Mesodermal cell (in vitro differentiated cells): ENCODE measurements around the gene EPHB1.
"Not testable (repeated sequence)": the region's sequence is repeated elsewhere in the genome, so short reads cannot be mapped to it uniquely, and the experiment has no call there.

Experiments
- H3K27ac ChIP-seq: 2 replicates; pipeline ENCODE4 v1.7.0; 2013; ENCODE audit warnings: mild to moderate bottlenecking, low read depth, low read length, moderate library complexity; ENCODE audit not compliant: severe bottlenecking
- H3K36me3 ChIP-seq: 2 replicates; pipeline ENCODE4 v1.7.1; 2013; ENCODE audit warnings: mild to moderate bottlenecking, low read length, moderate library complexity; ENCODE audit not compliant: control insufficient read depth, insufficient read depth
- H3K4me1 ChIP-seq: one replicate; pipeline ENCODE4 v1.7.1; 2013; ENCODE audit warnings: mild to moderate bottlenecking, low read length; ENCODE audit not compliant: insufficient read depth, control insufficient read depth, poor library complexity, severe bottlenecking
- H3K4me3 ChIP-seq: 2 replicates; pipeline ENCODE4 v1.7.0; 2013; ENCODE audit warnings: low read length, control low read depth, mild to moderate bottlenecking; ENCODE audit not compliant: insufficient read depth, poor library complexity, severe bottlenecking; ENCODE audit errors: extremely low read depth
- H3K9me3 ChIP-seq: 2 replicates; pipeline ENCODE4 v1.7.1; 2013; ENCODE audit warnings: mild to moderate bottlenecking, low read length, moderate library complexity; ENCODE audit not compliant: control insufficient read depth
- WGBS, 2 experiments: methylation state at CpG; one replicate each; pipeline ENCODE4 v1.1.5; 2013; ENCODE audit warnings: missing lambda C conversion rate in 2 of 2; ENCODE audit not compliant: insufficient coverage in 2 of 2; 5-methylcytosine and 5-hydroxymethylcytosine counted together

Gene EPHB1

DNA sequence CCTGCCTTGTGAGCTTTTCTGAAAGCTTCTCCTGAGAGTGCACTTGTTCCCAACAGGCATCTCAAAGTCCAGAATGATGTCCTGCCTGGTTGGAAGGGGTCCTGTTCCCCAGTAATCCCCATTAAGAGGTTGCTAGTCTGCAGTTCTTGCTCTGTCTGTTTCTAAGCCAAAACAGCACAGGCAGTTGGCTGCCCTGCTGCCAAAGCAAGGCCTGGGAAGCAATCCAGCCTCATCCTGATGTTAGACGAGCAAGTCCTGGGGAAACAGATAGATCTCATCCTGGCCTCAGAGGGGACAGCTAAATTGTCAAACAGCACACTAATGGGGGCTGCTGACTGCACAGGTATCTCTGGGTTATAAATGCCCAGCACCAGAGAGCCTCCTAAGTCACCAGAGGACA lies 198.0 kb downstream of the EPHB1 start:
- Histone ChIP-seq H3K4me1 (no peaks in the 10 kb centered on the region), H3K27ac (no peak overlapping the region), H3K9me3 (no peaks in the 10 kb centered on the region), H3K36me3 (no peaks in the 10 kb centered on the region), H3K4me3 (no peak overlapping the region)
- 57 to 80% methylated on average over 1 of the region's 1 CpG for WGBS, 2 experiments

DNA sequence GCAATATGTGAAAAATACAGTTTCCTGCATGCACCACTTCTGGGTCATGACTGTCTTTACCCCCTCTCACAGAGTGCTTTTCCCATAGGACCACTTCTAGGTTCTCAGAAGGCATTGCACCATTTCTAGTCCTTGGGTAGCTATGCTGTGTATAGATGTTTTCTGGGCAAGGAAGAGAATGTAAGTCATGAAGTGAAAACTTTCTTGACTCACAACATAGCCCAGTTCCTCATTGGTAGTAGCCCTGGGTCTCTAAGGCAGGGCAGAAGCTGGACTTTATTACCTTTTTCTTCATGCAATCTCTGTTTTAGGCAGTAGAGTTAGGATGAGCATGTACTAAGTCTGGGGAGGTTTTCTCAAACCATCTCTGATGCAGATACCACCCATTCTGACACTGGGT lies 203.1 kb downstream of the EPHB1 start:
- H3K27ac ChIP-seq, result no peak overlapping the region
- H3K4me1 ChIP-seq, result no peaks in the 10 kb centered on the region
- no peak overlapping the region for H3K4me3 ChIP-seq
- no peaks in the 10 kb centered on the region for H3K9me3 ChIP-seq
- no peaks in the 10 kb centered on the region for H3K36me3 ChIP-seq

DNA sequence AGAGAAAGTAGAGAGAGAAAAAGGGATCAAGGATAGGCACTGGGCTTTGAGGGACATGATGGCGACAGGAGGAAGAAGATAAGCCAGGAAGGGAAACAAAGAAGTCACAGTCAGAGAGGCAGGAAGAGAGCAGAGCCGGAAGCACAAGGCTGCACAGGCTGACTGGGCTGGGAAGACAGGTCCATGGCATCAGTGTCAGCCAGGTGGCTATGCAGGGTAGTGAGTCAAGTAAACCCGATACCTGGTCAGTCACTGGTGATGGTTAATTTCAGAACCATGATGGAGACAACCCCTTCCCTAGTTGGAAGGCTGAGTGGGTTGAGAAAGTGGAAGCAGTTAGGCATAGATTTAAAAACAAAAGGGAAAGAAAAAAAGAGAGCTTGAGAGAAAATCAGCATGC lies 203.8 kb downstream of the EPHB1 start:
- H3K27ac ChIP-seq, result no peak overlapping the region
- no peaks in the 10 kb centered on the region for H3K4me1 ChIP-seq
- no peaks in the 10 kb centered on the region for H3K9me3 ChIP-seq
- 77 to 85% methylated on average over 3 of the region's 3 CpGs for WGBS, 2 experiments
- H3K36me3 ChIP-seq, result no peaks in the 10 kb centered on the region
- no peak overlapping the region for H3K4me3 ChIP-seq

DNA sequence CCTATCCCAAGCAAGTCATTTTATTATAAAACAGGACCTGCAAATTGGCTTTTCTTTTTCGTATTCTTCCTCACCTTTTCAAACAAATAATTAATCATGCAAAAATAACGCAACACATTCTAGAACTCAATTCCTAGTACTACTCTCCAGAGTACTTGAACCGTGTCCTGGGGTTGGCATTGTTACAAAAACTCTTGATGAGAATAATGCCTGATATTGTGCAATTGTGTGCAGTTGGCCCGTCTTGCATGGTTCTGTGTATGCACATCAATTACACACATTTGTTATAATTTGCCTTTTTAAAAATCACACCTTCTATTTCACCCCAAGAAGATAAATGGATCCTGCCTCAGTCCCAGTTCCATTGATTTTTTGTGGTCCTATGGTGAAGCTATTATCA lies 205.4 kb downstream of the EPHB1 start:
- no peaks in the 10 kb centered on the region for H3K4me1 ChIP-seq
- H3K4me3 ChIP-seq, result no peak overlapping the region
- H3K27ac ChIP-seq, result no peak overlapping the region
- 88 to 100% methylated on average over 1 to 3 of the region's 4 CpGs for WGBS, 2 experiments
- no peaks in the 10 kb centered on the region for H3K36me3 ChIP-seq
- no peaks in the 10 kb centered on the region for H3K9me3 ChIP-seq

DNA sequence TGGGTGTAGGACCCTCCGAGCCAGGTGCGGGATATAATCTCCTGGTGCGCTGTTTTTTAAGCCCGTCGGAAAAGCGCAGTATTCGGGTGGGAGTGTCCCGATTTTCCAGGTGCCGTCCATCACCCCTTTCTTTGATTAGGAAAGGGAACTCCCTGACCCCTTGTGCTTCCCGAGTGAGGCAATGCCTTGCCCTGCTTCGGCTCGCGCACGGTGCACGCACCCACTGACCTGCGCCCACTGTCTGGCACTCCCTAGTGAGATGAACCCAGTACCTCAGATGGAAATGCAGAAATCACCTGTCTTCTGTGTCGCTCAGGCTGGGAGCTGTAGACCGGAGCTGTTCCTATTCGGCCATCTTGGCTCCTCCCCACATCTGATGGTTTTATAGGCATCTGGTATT lies 210.6 kb downstream of the EPHB1 start:
- not testable (repeated sequence) for H3K4me1 ChIP-seq, H3K36me3 ChIP-seq, H3K4me3 ChIP-seq, H3K27ac ChIP-seq, H3K9me3 ChIP-seq
- 95 to 97% methylated on average over 6 of the region's 19 CpGs for WGBS, 2 experiments

DNA sequence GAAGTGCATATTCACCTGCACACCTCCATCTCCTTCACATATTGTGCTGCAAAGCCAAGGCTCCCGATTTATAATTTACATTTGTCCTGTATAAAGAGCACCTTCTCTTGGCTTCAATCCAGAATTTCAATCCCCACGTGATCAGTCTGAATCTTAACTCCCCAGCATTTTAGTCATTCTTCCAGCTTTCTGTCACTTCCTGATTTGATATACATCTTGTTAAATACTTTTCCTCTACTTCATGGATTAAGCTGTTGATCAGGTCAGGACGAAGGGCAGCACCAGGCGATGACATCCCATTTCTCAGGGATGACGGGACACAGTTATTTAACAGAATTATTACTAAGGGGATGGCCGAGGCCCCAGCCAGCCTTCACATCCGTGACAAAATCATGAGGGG lies 212.5 kb downstream of the EPHB1 start:
- Histone ChIP-seq H3K9me3 (no peaks in the 10 kb centered on the region), H3K4me3 (no peak overlapping the region), H3K27ac (no peak overlapping the region), H3K4me1 (no peaks in the 10 kb centered on the region), H3K36me3 (no peaks in the 10 kb centered on the region)
- 82 to 90% methylated on average over 5 to 7 of the region's 7 CpGs for WGBS, 2 experiments

DNA sequence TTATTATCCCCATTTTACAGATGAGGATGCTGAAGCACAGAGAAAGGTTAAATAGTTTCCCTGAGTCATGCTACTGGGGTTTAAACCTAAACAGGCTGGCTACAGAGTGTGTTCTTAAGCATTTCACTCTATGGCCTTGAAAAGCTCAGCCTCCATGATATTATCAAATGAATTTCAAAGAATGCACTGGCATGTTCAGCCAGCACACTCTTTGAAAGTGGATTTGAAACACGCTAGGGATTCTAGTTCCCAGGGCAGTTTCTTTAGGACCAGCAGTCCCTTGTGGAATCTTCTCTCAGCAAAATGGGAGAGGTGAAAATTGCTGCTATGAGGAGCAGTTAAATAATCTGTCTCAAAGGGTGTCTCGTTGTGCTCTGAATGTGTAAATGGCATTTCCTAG lies 213.3 kb downstream of the EPHB1 start:
- H3K4me3 ChIP-seq, result no peak overlapping the region
- WGBS, 2 experiments, result 88 to 90% methylated on average over 2 of the region's 2 CpGs
- H3K36me3 ChIP-seq, result no peaks in the 10 kb centered on the region
- H3K27ac ChIP-seq, result no peak overlapping the region
- H3K9me3 ChIP-seq, result no peaks in the 10 kb centered on the region
- H3K4me1 ChIP-seq, result no peaks in the 10 kb centered on the region

DNA sequence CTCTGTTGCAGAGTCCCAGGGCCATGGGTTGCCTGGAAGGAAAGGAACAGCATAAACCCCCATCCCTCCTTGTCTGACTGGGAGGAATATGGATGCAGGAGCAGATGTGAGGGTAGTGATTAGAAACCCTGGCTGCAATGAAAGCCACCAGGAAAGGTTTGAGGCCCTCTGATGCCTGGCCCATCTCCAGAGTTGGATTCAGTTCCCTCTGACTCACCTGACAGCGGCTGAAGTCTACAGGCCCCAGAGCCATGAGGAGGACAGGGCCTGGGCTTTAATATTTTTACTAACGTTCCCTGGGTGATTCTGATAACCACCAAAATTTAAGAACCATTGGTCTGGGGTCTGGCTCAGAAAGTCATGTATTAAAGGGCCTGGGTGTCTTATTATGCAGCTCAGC lies 214.0 kb downstream of the EPHB1 start:
- Histone ChIP-seq H3K4me3 (no peak overlapping the region), H3K4me1 (no peaks in the 10 kb centered on the region), H3K36me3 (no peaks in the 10 kb centered on the region), H3K27ac (no peak overlapping the region), H3K9me3 (no peaks in the 10 kb centered on the region)
- WGBS, 2 experiments, result 90 to 100% methylated on average over 2 of the region's 2 CpGs

DNA sequence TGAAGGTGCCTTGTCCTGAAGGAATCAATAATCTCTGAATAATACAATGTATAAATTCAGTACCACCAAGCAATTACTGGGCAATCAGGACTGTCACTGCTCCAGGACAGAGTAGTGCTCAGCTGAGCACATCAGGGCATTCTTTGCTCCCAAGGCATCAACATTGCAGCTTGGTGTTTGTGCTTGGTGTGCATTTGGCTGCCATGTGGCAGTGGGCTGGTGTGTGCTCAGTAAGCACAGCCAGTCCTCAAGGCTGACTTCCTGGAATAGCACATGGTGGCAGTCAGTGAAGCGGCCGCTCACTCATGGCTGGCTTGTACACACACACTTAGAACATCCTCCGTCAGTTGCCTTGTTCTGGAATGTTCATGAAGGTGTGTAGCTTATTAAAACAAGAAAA lies 217.0 kb downstream of the EPHB1 start:
- Histone ChIP-seq H3K4me1 (no peaks in the 10 kb centered on the region), H3K36me3 (no peaks in the 10 kb centered on the region), H3K9me3 (no peaks in the 10 kb centered on the region), H3K4me3 (no peak overlapping the region), H3K27ac (no peak overlapping the region)
- WGBS, 2 experiments, result no CpG with 5 or more reads among the region's 3 CpGs

DNA sequence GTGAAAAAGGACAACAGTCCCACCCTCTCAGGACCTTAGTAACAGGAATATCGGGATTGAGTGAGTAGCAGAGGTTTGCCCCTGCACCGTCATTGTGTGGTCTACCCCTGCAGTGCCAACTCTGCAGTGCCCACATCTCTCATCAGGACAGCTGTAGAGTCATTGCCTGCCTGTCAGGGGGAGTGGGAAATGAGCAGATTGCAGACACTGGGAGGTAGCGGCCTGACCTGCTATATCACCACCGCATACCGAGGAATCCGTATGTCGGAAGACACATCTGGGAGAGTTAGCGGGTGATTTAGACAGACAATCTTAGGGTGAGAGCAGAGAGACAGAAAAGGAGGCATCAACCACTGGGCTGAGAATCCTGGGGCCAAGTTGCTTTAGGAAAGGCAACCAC lies 218.1 kb downstream of the EPHB1 start:
- Histone ChIP-seq H3K4me3 (no peak overlapping the region), H3K27ac (no peak overlapping the region), H3K36me3 (no peaks in the 10 kb centered on the region), H3K4me1 (no peaks in the 10 kb centered on the region), H3K9me3 (no peaks in the 10 kb centered on the region)
- WGBS, 2 experiments, result 92 to 93% methylated on average over 6 of the region's 8 CpGs

DNA sequence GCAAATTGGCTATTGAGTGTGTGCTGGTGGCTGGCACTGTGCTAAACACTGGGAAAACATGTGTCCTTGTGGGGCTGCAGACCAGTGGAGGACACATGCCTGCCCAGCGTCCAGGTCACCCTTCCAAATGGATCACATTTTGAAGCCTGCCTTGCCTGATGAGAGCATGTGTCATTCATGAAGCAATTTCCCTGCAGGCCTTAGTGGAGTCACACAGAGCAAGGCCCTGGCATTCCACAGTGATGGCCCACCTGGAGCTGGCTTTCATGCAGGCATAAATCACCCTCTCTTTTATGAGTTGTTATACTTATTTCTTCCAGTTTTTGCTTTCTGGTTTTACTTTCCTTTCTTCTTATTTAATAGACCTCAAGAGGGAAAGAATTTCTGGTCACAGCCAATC lies 219.5 kb downstream of the EPHB1 start:
- Histone ChIP-seq H3K36me3 (no peaks in the 10 kb centered on the region), H3K4me1 (no peaks in the 10 kb centered on the region), H3K9me3 (no peaks in the 10 kb centered on the region), H3K4me3 (no peak overlapping the region), H3K27ac (no peak overlapping the region)
- WGBS, 2 experiments, result 0% methylated on average over 1 of the region's 1 CpG; no CpG with 5 or more reads in 1 of the 2 experiments
